GM12801 (cell line): Measurements from ENCODE around the gene KIF18B.

Experiments
- CTCF ChIP-seq: IDR thresholded peaks from one replicate; pipeline ENCODE4 v1.5.1; 2011; ENCODE audit warnings: control low read depth; ENCODE audit not compliant: insufficient read length; ENCODE audit errors: extremely low read depth

KIF18B gene

DNA sequence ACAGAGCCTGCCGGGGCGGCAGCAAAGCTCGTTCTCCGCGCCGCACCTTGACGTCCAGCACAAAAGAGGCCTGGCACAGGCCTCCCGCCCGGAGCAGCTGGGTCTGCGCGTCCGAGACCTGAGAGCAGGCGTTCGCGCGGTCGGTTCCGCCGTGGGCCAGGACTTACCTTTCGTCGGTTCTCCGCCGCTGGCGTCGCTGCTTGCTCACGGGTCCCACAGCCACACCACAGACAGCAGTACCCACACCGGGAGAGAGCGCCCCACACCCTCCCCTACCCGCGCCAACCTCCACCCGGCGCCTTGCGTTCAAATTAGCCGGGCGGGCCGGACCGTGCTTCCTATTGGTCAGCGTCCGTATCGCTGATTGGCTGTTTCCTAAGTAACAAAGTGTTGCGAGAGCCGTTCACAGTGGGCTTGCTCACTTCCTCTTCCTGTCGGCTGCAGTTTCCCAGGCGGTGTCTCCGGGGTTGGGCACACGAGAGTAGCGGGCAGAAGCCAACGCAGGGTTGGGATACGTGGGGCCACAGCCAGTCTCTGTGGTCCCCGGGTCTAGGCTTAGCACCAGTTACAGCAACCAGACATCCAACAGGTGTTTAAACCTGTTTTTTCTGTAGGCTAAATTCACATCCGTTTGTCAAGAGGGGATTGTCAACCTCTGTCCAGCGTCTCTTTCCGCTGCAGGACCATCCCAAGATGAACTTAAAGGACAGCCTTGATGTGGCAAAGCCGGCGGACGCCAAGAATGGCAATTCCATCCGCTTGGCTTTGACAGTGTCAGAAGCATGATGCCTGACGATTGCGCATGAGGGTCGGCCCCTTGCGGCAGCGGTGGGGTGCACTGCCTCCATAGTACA is at the start of gene KIF18B:
Gene KIF18B, minus strand, starts transcription at position 313 of the 854 bp plus-strand sequence. CDS start 11,429 bp downstream, outside the sequence.
- no peak for TF ChIP-seq CTCF

DNA sequence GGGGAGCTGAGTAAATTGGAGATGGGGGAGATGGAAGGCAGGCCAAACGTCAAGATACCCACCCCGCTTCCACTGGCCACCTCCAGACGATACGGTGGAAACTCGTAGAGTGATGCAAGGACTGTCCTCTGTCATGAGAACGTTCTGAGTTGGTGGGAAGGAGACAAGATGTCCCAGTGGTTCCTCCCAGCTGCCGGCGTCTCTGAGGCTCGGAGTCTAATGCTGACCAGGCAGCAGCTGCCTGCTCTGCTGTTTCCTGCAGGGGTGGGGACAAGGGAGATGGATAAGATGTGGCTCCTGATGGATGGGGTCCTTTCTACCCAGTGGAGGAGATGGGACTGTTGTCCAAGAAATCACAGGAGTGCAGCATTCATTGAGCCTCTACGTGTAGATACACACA is 48.7 kb upstream of the KIF18B start:
- no peak for TF ChIP-seq CTCF

- no peak for TF ChIP-seq CTCF
Observed at GRCh38 chr17:44995436-44996001, 47.9 kb upstream of the KIF18B start.

DNA sequence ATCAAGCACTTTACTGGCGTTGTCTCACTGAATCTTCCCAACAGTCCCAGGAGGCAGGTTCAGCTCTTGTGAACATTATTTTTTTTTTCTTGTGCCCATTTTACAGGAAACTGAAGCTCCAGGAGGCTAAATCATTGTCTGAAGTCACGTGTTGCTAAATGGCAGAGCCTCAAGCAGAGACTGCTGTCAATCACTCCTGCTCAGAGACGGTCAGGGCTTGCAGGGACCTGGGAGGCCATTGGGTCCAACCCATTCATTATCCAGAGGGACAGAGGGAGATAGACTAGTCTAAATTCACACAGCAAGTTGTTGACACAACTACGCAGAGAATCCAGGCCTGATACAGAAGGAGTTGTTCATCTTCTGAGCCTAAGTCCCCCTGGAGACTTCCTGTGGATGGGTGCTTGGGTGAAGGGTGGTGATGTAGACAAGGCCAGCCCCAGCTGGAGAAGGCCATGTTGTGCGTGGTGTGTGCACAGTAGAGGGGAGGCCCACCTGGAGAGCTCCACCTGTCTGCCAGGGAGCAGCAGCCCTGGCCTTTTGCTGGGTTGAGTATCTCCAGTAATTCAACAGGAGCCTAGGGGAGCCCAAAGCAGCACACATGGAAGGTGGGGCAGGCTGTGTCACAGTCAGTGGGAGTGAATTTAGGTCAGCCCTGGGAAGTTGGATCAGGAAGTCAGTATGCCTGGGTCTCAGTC is 44.8 kb upstream of the KIF18B start:
- TF ChIP-seq CTCF, result no peak

DNA sequence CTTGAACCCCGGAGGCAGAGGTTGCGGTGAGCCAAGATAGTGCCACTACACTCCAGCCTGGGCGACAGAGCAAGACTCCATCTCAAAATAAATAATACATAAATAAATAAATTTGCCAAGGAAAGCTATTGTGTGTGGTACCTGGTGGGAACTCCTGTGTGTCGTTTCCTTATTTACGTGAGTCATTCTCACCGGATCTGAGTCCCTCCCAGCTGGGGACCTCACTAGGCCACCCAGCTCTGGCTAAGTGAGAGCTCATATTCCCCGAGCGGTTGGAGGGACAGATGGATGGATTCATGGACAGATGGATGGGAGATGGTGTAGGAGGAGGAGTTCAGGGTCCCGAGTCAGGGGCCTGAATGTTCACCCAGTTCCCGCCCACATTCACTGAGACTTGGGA is 43.4 kb upstream of the KIF18B start:
- TF ChIP-seq CTCF, result no peak

DNA sequence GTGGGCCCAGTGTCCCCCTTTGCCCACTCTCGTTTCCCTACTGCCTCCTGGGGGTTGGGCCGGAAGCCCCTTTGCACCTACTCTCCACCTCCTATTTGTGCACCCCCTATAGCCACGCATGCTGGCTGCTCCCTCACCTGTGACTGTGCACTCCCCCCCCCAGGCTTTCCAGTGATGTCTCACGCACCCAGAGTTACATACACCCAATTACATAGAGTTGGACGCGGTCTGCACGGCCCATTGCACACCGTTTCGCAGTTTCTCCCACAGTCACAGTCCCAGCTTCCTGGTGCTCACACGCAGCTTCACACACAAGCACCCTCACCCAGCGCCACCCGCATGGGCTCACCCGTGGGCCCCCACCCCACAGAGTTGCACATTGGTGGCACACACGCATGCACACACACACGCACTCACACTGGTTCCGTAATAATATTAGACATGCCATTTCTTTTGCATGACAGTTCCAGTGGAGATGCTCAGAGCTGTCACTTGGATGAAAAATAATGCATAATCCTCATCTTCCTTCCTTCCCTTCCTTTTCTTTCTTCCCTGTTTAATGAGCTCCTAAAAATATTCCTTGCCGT is 42.1 kb upstream of the KIF18B start:
- TF ChIP-seq CTCF, result no peak
